Activated CD8-positive, alpha-beta memory T cell treated with anti-CD3 and anti-CD28 coated beads, Interleukin-2, amount 10 ng/mL, durations not matched to agents 7 days and 5 days (primary cell): ENCODE results near the gene DDR2. TPM values are rescaled to one million over a fixed set of nuclear protein-coding genes. Genes with fewer than 3 reads are reported as not detected.

ENCODE experiments used
- ATAC-seq: fragments of 150-1000 bp; cut with Tn5 transposase; one replicate; pipeline ENCODE4 v1.10.0; 2021; ENCODE audit warnings: moderate library complexity
- CTCF ChIA-PET: fragments of 350-600 bp; sonication (Branson Sonifier 250); formaldehyde crosslinking; loops from one replicate; lab custom pipeline; 2021; ENCODE audit warnings: antibody characterized with exemption; lab: Charles Lee
- DNase-seq: peaks from one replicate; pipeline ENCODE4 v3.0.0-alpha.2; 2020
- H3K27ac Mint-ChIP-seq: one replicate; pipeline ENCODE4 v1.8.0; 2021; ENCODE audit warnings: mild to moderate bottlenecking, mixed read lengths
- H3K27me3 Mint-ChIP-seq: one replicate; pipeline ENCODE4 v1.8.0; 2021; ENCODE audit warnings: mixed read lengths
- H3K36me3 Mint-ChIP-seq: one replicate; pipeline ENCODE4 v1.8.0; 2021; ENCODE audit warnings: mild to moderate bottlenecking, mixed read lengths
- H3K4me1 Mint-ChIP-seq: one replicate; pipeline ENCODE4 v1.8.0; 2021; ENCODE audit warnings: mixed read lengths
- H3K4me3 Mint-ChIP-seq: one replicate; pipeline ENCODE4 v1.8.0; 2021; ENCODE audit warnings: mild to moderate bottlenecking, moderate library complexity, mixed read lengths
- H3K9me3 Mint-ChIP-seq: one replicate; pipeline ENCODE4 v1.8.0; 2022; ENCODE audit warnings: low read depth, mixed read lengths
- total RNA-seq, 2 experiments: library from RNA; stranded (reverse); gene quantifications; one replicate each; pipeline ENCODE4 v1.2.3, GENCODE V29; 2021

Gene DDR2
- total RNA-seq, 2 experiments from 2014 or later = 0.16 to 0.18 TPM

- ATAC-seq (no peak), DNase-seq (no peak)
- Mint-ChIP-seq H3K36me3 (peaks cover 1% of the 10 kb centered on the region), H3K4me1 (no peaks in the 10 kb centered on the region), H3K27me3 (peaks cover 4% of the 10 kb centered on the region), H3K27ac (no peak overlapping the region), H3K9me3 (peaks cover 3% of the 10 kb centered on the region), H3K4me3 (no peak overlapping the region)
- CTCF ChIA-PET = interaction anchor here (0.7 kb wide), 1 partner anchor 286 kb away, joined by 3 read pairs; no protein-coding TSS in a partner anchor
Measured at GRCh38 chr1:162616848-162617247, 15.4 kb upstream of the DDR2 start.

- Mint-ChIP-seq H3K36me3 (peaks cover 1% of the 10 kb centered on the region), H3K4me3 (no peak overlapping the region), H3K27me3 (peaks cover 4% of the 10 kb centered on the region), H3K4me1 (no peaks in the 10 kb centered on the region), H3K27ac (no peak overlapping the region), H3K9me3 (peaks cover 3% of the 10 kb centered on the region)
- ATAC-seq = no peak
- DNase-seq = no peak
- CTCF ChIA-PET = no interaction called here
Measured at GRCh38 chr1:162617513-162617912, 14.8 kb upstream of the DDR2 start.

GRCh38 chr1:162619076-162619475, 13.2 kb upstream of the DDR2 start:
- ATAC-seq (no peak), DNase-seq (no peak)
- peaks cover 4% of the 10 kb centered on the region for H3K27me3 Mint-ChIP-seq
- CTCF ChIA-PET = no interaction called here
- no peak overlapping the region for H3K4me3 Mint-ChIP-seq
- H3K27ac Mint-ChIP-seq = no peak overlapping the region
- H3K9me3 Mint-ChIP-seq = peaks cover 3% of the 10 kb centered on the region
- peaks cover 1% of the 10 kb centered on the region for H3K36me3 Mint-ChIP-seq
- no peaks in the 10 kb centered on the region for H3K4me1 Mint-ChIP-seq

GRCh38 chr1:162621256-162621655, 11.0 kb upstream of the DDR2 start:
- CTCF ChIA-PET = no interaction called here
- Mint-ChIP-seq H3K4me3 (no peak overlapping the region), H3K9me3 (peaks cover 3% of the 10 kb centered on the region), H3K4me1 (peaks cover under 1% of the 10 kb centered on the region), H3K27me3 (peaks cover 4% of the 10 kb centered on the region), H3K27ac (no peak overlapping the region), H3K36me3 (peaks cover 1% of the 10 kb centered on the region)
- DNase-seq = no peak
- no peak for ATAC-seq

GRCh38 chr1:162625679-162626078, 6.6 kb upstream of the DDR2 start:
- CTCF ChIA-PET = interaction anchor here (1.4 kb wide), 1 partner anchor 12 kb away, joined by 6 read pairs; no protein-coding TSS in a partner anchor
- Mint-ChIP-seq H3K27ac (no peak overlapping the region), H3K9me3 (no peaks in the 10 kb centered on the region), H3K4me1 (peaks cover 11% of the 10 kb centered on the region), H3K27me3 (peaks cover 8% of the 10 kb centered on the region), H3K4me3 (no peak overlapping the region), H3K36me3 (no peaks in the 10 kb centered on the region)
- ATAC-seq (no peak), DNase-seq (no peak)

- H3K9me3 Mint-ChIP-seq = no peaks in the 10 kb centered on the region
- peaks cover 11% of the 10 kb centered on the region for H3K4me1 Mint-ChIP-seq
- ATAC-seq = no peak
- H3K4me3 Mint-ChIP-seq = no peak overlapping the region
- peaks cover 8% of the 10 kb centered on the region for H3K27me3 Mint-ChIP-seq
- no peaks in the 10 kb centered on the region for H3K36me3 Mint-ChIP-seq
- CTCF ChIA-PET = interaction anchor here (1.4 to 1.9 kb wide), 2 partner anchors 12 to 25 kb away, joined by 3 to 6 read pairs; no protein-coding TSS in a partner anchor
- no peak overlapping the region for H3K27ac Mint-ChIP-seq
- DNase-seq = no peak
Measured at GRCh38 chr1:162626094-162626493, 6.2 kb upstream of the DDR2 start.

- Mint-ChIP-seq H3K4me3 (no peak overlapping the region), H3K4me1 (peaks cover 11% of the 10 kb centered on the region), H3K36me3 (no peaks in the 10 kb centered on the region), H3K27ac (no peak overlapping the region), H3K9me3 (no peaks in the 10 kb centered on the region), H3K27me3 (peaks cover 6% of the 10 kb centered on the region)
- DNase-seq (no peak), ATAC-seq (peak; percentile 61)
- CTCF ChIA-PET = interaction anchor here (1.4 to 1.9 kb wide), 2 partner anchors 13 to 25 kb away, joined by 3 to 6 read pairs; no protein-coding TSS in a partner anchor
Measured at GRCh38 chr1:162626761-162627160, 5.5 kb upstream of the DDR2 start.

- Mint-ChIP-seq H3K36me3 (no peaks in the 10 kb centered on the region), H3K4me1 (peaks cover 11% of the 10 kb centered on the region), H3K4me3 (no peak overlapping the region), H3K27me3 (peaks cover 6% of the 10 kb centered on the region), H3K27ac (no peak overlapping the region), H3K9me3 (no peaks in the 10 kb centered on the region)
- DNase-seq = no peak
- ATAC-seq = no peak
- CTCF ChIA-PET = interaction anchor here (1.9 kb wide), 1 partner anchor 26 kb away, joined by 3 read pairs; no protein-coding TSS in a partner anchor
Measured at GRCh38 chr1:162627662-162628296, 4.5 kb upstream of the DDR2 start.

- no peaks in the 10 kb centered on the region for H3K9me3 Mint-ChIP-seq
- H3K27me3 Mint-ChIP-seq = peaks cover 6% of the 10 kb centered on the region
- H3K27ac Mint-ChIP-seq = no peak overlapping the region
- no peaks in the 10 kb centered on the region for H3K36me3 Mint-ChIP-seq
- H3K4me3 Mint-ChIP-seq = no peak overlapping the region
- peaks cover 11% of the 10 kb centered on the region for H3K4me1 Mint-ChIP-seq
- CTCF ChIA-PET = no interaction called here
- no peak for ATAC-seq
- DNase-seq = no peak
Measured at GRCh38 chr1:162629077-162629627, 3.1 kb upstream of the DDR2 start.

GRCh38 chr1:162629651-162630050, 2.6 kb upstream of the DDR2 start:
- Mint-ChIP-seq H3K36me3 (no peaks in the 10 kb centered on the region), H3K4me1 (peaks cover 11% of the 10 kb centered on the region), H3K9me3 (no peaks in the 10 kb centered on the region), H3K4me3 (no peak overlapping the region), H3K27me3 (peaks cover 6% of the 10 kb centered on the region), H3K27ac (no peak overlapping the region)
- CTCF ChIA-PET = interaction anchor here (0.6 kb wide), 1 partner anchor 573 kb away, joined by 3 read pairs; no protein-coding TSS in a partner anchor
- ATAC-seq (no peak), DNase-seq (no peak)

GRCh38 chr1:162631546-162632191, 595 bp upstream of the DDR2 start:
- no peaks in the 10 kb centered on the region for H3K36me3 Mint-ChIP-seq
- DNase-seq (no peak), ATAC-seq (no peak)
- peaks cover 6% of the 10 kb centered on the region for H3K27me3 Mint-ChIP-seq
- no peaks in the 10 kb centered on the region for H3K9me3 Mint-ChIP-seq
- CTCF ChIA-PET = interaction anchor here (1.7 kb wide), 1 partner anchor 18 kb away, joined by 5 read pairs; no protein-coding TSS in a partner anchor
- H3K27ac Mint-ChIP-seq = no peak overlapping the region
- peaks cover 8% of the 10 kb centered on the region for H3K4me1 Mint-ChIP-seq
- no peak overlapping the region for H3K4me3 Mint-ChIP-seq

- CTCF ChIA-PET = interaction anchor here (1.7 kb wide), 1 partner anchor 19 kb away, joined by 5 read pairs; no protein-coding TSS in a partner anchor
- H3K27ac Mint-ChIP-seq = no peak overlapping the region
- no peaks in the 10 kb centered on the region for H3K9me3 Mint-ChIP-seq
- no peaks in the 10 kb centered on the region for H3K36me3 Mint-ChIP-seq
- H3K4me1 Mint-ChIP-seq = peaks cover under 1% of the 10 kb centered on the region
- DNase-seq = no peak
- H3K27me3 Mint-ChIP-seq = peaks cover 6% of the 10 kb centered on the region
- no peak for ATAC-seq
- H3K4me3 Mint-ChIP-seq = no peak overlapping the region
Measured at GRCh38 chr1:162632698-162633080, 425 bp downstream of the DDR2 start.

GRCh38 chr1:162633081-162633762, 958 bp downstream of the DDR2 start:
- CTCF ChIA-PET = interaction anchor here (1.7 kb wide), 1 partner anchor 20 kb away, joined by 5 read pairs; no protein-coding TSS in a partner anchor
- H3K36me3 Mint-ChIP-seq = no peaks in the 10 kb centered on the region
- no peak overlapping the region for H3K4me3 Mint-ChIP-seq

More at GRCh38 chr1:162633081-162633762, 958 bp downstream of the DDR2 start:
- ATAC-seq (no peak), DNase-seq (no peak)
- Mint-ChIP-seq H3K4me1 (no peaks in the 10 kb centered on the region), H3K9me3 (no peaks in the 10 kb centered on the region), H3K27me3 (peaks cover 6% of the 10 kb centered on the region), H3K27ac (no peak overlapping the region)
